Neural cell (in vitro differentiated cells): ENCODE measurements around the gene NIPBL. TPM values are rescaled to one million over a fixed set of nuclear protein-coding genes. Genes with fewer than 3 reads are reported as not detected.

Source experiments
- H2AFZ ChIP-seq: fragments of 200-600, 300-800 bp; sonication (generic), shearing (Covaris generic); 2 replicates; pipeline ENCODE4 v1.6.0; 2014; ENCODE audit warnings: low read depth, mild to moderate bottlenecking, antibody characterized with exemption, low read length, moderate library complexity
- H3F3A ChIP-seq: fragments of 200-600 bp; shearing (Covaris generic); 2 replicates; pipeline ENCODE4 v1.6.1; 2016; ENCODE audit warnings: mild to moderate bottlenecking, moderate library complexity, mixed read lengths, antibody characterized with exemption, low read length; ENCODE audit not compliant: insufficient read depth, poor library complexity, severe bottlenecking
- H3K27ac ChIP-seq: fragments of 200-600, 300-800 bp; sonication (generic), shearing (Covaris generic); 2 replicates; pipeline ENCODE4 v1.5.1; 2014; ENCODE audit warnings: mild to moderate bottlenecking, low read length, moderate library complexity
- H3K27me3 ChIP-seq: fragments of 300-800, 200-600 bp; sonication (generic), shearing (Covaris generic); 2 replicates; pipeline ENCODE4 v1.6.0; 2014; ENCODE audit warnings: mild to moderate bottlenecking, low read depth, low read length, moderate library complexity; ENCODE audit not compliant: insufficient read depth
- H3K36me3 ChIP-seq: fragments of 300-800, 200-600 bp; sonication (generic), shearing (Covaris generic); 2 replicates; pipeline ENCODE4 v1.5.1; 2014; ENCODE audit warnings: mild to moderate bottlenecking, antibody characterized with exemption, low read length, moderate library complexity; ENCODE audit not compliant: insufficient read depth
- H3K4me2 ChIP-seq: fragments of 300-800, 200-600 bp; sonication (generic), shearing (Covaris generic); 2 replicates; pipeline ENCODE4 v1.6.0; 2014; ENCODE audit warnings: mild to moderate bottlenecking, low read length
- H3K4me3 ChIP-seq: fragments of 300-800, 200-600 bp; sonication (generic), shearing (Covaris generic); 2 replicates; pipeline ENCODE4 v1.5.1; 2014; ENCODE audit warnings: mild to moderate bottlenecking, low read length, moderate library complexity
- H3K79me2 ChIP-seq: fragments of 200-600 bp; shearing (Covaris generic); replicated peaks from 2 replicates; pipeline ENCODE4 v1.6.0; 2014; ENCODE audit warnings: mild to moderate bottlenecking, low read length, moderate library complexity; ENCODE audit not compliant: insufficient read depth
- H3K9ac ChIP-seq: fragments of 300-800, 200-600 bp; sonication (generic), shearing (Covaris generic); 2 replicates; pipeline ENCODE4 v1.6.1; 2016; ENCODE audit warnings: mild to moderate bottlenecking, low read length, mixed read lengths
- H3K9me2 ChIP-seq: fragments of 200-600 bp; shearing (Covaris generic); 2 replicates; pipeline ENCODE4 v1.6.1; 2016; ENCODE audit warnings: mild to moderate bottlenecking, low read length, mixed read lengths; ENCODE audit not compliant: insufficient read depth
- H3K9me3 ChIP-seq: fragments of 200-600, 300-800 bp; sonication (generic), shearing (Covaris generic); 2 replicates; pipeline ENCODE4 v1.6.1; 2016; ENCODE audit warnings: mild to moderate bottlenecking, mixed run types, low read length, moderate library complexity, mixed read lengths
- H4K20me1 ChIP-seq: fragments of 200-600 bp; shearing (Covaris generic); 2 replicates; pipeline ENCODE4 v1.6.1; 2016; ENCODE audit warnings: mild to moderate bottlenecking, mixed run types; ENCODE audit not compliant: insufficient read depth
- CTCF ChIP-seq: fragments of 450-650 bp; IDR thresholded peaks from 2 replicates; pipeline ENCODE4 v1.5.1; 2014; ENCODE audit warnings: antibody characterized with exemption, mild to moderate bottlenecking, moderate library complexity; ENCODE audit not compliant: poor library complexity, severe bottlenecking
- EP300 ChIP-seq: fragments of 450-650 bp; conservative IDR thresholded peaks from 2 replicates; pipeline ENCODE4 v1.6.1; 2014; ENCODE audit warnings: antibody characterized with exemption, mild to moderate bottlenecking, moderate library complexity; ENCODE audit not compliant: poor library complexity, severe bottlenecking
- MXI1 ChIP-seq: fragments of 450-650 bp; conservative IDR thresholded peaks from 2 replicates; pipeline ENCODE4 v1.6.1; 2014; ENCODE audit warnings: antibody characterized with exemption, mild to moderate bottlenecking; ENCODE audit not compliant: poor library complexity, severe bottlenecking
- RAD21 ChIP-seq: fragments of 450-650 bp; conservative IDR thresholded peaks from 2 replicates; pipeline ENCODE4 v1.6.1; 2014; ENCODE audit warnings: antibody characterized with exemption, mild to moderate bottlenecking, moderate library complexity
- REST ChIP-seq: IDR thresholded peaks from 2 replicates; pipeline ENCODE4 v1.6.1; 2012; ENCODE audit warnings: borderline replicate concordance
- SMC3 ChIP-seq: fragments of 450-650 bp; conservative IDR thresholded peaks from 2 replicates; pipeline ENCODE4 v1.6.1; 2014; ENCODE audit warnings: antibody characterized with exemption, mild to moderate bottlenecking, moderate library complexity; ENCODE audit not compliant: poor library complexity
- TAF1 ChIP-seq: IDR thresholded peaks from 2 replicates; pipeline ENCODE4 v1.6.1; 2012; ENCODE audit warnings: low read depth
- polyA plus RNA-seq: library from polyadenylated mRNA; depleted of rRNA; stranded (reverse); fragments of >200 nt; gene quantifications from 2 replicates; pipeline ENCODE4 v1.2.3, GENCODE V29; 2014

NIPBL gene
- polyA plus RNA-seq, 1 donor from 2014 or later: 27.5 TPM

- H3K79me2 ChIP-seq: peaks cover 88% of the 10 kb centered on the region
- H3K9ac ChIP-seq: peak overlapping the region; percentile 97
- no peaks in the 10 kb centered on the region for H3K9me3 ChIP-seq
- H2AFZ ChIP-seq: no peak overlapping the region
- H3K4me2 ChIP-seq: peak overlapping the region; percentile 96
- H3K27ac ChIP-seq: peak overlapping the region; percentile 96
- H3K4me3 ChIP-seq: peak overlapping the region; percentile 85
- no peaks in the 10 kb centered on the region for H3K36me3 ChIP-seq
- no peaks in the 10 kb centered on the region for H3F3A ChIP-seq
- no peak for TF ChIP-seq TAF1
- no peak for TF ChIP-seq CTCF
- no peak for TF ChIP-seq REST
- TF ChIP-seq EP300: no peak
- TF ChIP-seq RAD21: no peak
- no peak for TF ChIP-seq SMC3
- no peak for TF ChIP-seq MXI1
- no peaks in the 10 kb centered on the region for H3K27me3 ChIP-seq
- peaks cover 17% of the 10 kb centered on the region for H4K20me1 ChIP-seq
- H3K9me2 ChIP-seq: no peaks in the 10 kb centered on the region
These were observed 2.9 kb downstream of the NIPBL start for GRCh38 chr5:36879274-36880033.

- peaks cover 13% of the 10 kb centered on the region for H4K20me1 ChIP-seq
- peak overlapping the region; percentile 6 for H3K4me2 ChIP-seq
- H2AFZ ChIP-seq: no peak overlapping the region
- no peak overlapping the region for H3K27ac ChIP-seq
- peak overlapping the region; percentile 44 for H3K4me3 ChIP-seq
- H3F3A ChIP-seq: no peaks in the 10 kb centered on the region
- peaks cover 88% of the 10 kb centered on the region for H3K79me2 ChIP-seq
- no peak for TF ChIP-seq CTCF
- no peaks in the 10 kb centered on the region for H3K9me2 ChIP-seq
- no peak overlapping the region for H3K9ac ChIP-seq
- no peaks in the 10 kb centered on the region for H3K36me3 ChIP-seq
- no peaks in the 10 kb centered on the region for H3K9me3 ChIP-seq
- no peaks in the 10 kb centered on the region for H3K27me3 ChIP-seq
These were observed 4.2 kb downstream of the NIPBL start for GRCh38 chr5:36880761-36881160.
